CD4-positive, alpha-beta T cell treated with Interleukin-4 for 4 hours (primary cell): ENCODE data around the gene PARP14.
A peak's percentile ranks its signal among the peaks of the same experiment; 100 is the strongest.
"Not testable (repeated sequence)": the region's sequence is repeated elsewhere in the genome, so short reads cannot be mapped to it uniquely, and the experiment has no call there.

Source experiments
- DNase-seq: peaks from one replicate; pipeline ENCODE4 v3.0.0-alpha.2; 2020

The PARP14 gene

DNA sequence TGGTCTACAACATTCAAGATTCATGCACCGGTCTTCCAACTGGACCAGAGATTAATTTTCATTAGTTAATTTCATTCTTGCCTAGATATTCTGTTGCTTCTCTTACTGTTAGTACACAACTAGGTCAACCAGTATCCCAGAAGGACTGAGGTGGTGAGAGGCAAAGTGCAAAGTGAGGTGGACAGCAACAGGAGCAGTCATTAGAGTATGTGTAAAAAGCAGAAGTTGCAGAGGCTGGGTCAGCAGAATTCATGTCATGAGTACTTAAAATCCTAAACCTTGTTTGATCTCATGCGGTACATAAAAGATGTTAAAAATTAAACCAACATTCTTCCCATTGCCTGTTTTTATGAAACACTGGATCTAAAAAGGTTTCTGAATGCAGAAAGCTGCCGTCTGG lies 46.7 kb downstream of the PARP14 start:
- no peak for DNase-seq

DNA sequence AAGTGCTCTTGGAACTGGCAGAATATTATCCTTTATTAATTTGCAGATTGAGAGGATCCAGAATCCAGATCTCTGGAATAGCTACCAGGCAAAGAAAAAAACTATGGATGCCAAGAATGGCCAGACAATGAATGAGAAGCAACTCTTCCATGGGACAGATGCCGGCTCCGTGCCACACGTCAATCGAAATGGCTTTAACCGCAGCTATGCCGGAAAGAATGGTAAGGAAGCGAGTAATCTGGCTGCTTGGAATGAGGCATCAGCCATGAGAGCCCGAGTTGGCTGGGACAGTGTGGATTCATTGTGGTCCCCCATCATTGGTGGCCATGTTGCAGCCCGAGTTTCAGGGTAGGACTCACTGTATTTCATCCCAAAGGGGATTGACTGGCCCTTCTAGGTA lies 47.1 kb downstream of the PARP14 start:
- DNase-seq = no peak

DNA sequence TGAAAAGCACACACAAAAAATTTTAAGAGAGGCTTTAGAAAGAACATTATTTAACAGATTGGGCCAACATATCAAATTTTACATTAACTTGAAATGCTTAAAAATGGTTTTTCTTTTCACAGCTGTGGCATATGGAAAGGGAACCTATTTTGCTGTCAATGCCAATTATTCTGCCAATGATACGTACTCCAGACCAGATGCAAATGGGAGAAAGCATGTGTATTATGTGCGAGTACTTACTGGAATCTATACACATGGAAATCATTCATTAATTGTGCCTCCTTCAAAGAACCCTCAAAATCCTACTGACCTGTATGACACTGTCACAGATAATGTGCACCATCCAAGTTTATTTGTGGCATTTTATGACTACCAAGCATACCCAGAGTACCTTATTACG lies 47.5 kb downstream of the PARP14 start:
- no peak for DNase-seq

DNA sequence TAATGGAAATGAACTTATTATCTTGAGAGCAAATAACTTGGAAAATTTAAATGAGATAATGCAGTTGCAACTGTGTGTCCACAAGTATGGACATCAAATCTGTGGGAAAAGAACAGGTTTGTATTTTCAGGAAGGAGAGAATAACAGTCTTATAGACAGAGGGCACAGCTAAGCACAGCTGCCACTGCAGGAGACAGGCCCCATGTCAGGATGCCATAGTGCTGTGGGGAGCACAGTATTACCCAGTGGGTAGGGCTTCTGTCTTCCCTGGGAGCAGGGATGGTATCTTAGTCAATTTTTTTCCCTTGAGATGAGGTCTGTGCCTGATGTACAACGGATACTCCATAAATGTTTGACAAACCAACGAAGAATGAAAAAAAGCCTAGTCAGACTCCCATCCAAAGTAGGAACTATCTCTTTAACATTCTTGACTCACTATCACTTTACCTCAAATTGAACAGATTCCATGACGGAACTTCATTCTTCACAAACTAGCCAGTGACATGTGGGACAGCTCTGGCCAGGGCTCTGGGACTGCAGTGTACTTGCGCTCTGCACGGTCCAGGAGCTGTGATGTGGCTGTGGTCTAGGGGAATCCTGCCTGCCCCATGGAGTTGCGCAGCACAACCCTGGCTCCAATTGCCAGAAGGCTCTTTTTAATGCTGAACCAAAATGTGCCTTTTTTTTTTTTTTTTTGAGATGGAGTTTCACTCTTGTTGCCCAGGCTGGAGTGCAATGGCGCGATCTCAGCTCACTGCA lies 48.3 kb downstream of the PARP14 start:
- DNase-seq = no peak

- DNase-seq = no peak
Observed at GRCh38 chr3:122730240-122730639, 49.6 kb downstream of the PARP14 start.

DNA sequence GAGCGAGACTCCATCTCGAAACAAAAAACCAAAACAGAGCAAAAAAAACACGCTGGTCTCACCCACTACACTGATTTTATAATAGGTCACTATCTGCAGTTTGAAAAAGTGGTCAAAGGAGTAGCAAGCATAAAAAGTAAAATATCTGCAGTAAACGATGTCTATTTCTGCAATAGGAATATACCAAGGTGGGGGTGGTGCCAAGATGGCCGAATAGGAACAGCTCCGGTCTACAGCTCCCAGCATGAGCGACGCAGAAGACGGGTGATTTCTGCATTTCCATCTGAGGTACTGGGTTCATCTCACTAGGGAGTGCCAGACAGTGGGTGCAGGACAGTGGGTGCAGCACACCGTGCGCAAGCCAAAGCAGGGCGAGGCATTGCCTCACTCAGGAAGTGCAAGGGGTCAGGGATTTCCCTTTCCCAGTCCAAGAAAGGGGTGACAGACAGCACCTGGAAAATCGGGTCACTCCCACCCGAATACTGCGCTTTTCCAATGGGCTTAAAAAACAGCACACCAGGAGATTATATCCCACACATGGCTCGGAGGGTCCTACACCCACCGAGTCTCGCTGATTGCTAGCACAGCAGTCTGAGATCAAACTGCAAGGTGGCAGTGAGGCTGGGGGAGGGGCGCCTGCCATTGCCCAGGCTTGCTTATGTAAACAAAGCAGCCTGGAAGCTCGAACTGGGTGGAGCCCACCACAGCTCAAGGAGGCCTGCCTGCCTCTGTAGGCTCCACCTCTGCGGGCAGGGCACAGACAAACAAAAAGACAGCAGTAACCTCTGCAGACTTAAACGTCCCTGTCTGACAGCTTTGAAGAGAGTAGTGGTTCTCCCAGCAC lies 52.3 kb downstream of the PARP14 start:
- DNase-seq = not testable (repeated sequence)

DNA sequence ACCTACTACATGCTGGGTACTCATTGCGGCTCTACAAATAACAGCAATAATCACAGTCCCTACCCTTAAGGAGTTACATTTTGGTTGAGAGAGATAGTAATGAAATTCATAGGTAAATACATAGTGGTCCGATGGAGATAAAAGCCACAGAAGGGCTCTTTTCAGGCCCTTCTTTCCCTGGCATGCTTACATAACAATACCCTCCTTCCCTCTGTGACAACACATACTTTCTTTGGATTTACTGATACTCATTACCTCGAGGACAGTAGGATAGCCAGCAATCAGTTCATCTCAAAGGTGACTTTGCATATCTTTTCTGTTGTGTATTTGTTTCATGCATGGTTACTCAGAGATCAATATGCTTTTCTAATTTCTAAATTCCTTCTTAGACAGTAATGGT lies 58.5 kb downstream of the PARP14 start:
- DNase-seq = no peak

DNA sequence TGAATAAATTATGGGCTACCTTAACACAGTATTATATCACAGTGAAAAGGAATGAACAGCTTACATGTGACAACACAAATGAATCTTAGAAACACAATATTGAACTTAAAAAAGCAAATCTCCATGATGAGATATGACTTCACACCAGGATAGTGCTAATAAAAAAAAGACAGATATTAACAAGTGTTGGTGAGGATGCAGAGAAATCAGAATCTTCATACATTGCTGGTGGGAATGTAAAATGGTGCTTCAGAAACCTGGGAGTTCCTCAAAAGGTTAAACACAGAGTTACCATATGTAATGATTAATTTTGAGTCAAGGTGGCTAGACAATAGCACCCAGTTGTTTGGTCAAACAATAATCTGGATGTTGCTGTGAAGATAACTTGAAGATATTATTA lies 61.6 kb downstream of the PARP14 start:
- no peak for DNase-seq

DNA sequence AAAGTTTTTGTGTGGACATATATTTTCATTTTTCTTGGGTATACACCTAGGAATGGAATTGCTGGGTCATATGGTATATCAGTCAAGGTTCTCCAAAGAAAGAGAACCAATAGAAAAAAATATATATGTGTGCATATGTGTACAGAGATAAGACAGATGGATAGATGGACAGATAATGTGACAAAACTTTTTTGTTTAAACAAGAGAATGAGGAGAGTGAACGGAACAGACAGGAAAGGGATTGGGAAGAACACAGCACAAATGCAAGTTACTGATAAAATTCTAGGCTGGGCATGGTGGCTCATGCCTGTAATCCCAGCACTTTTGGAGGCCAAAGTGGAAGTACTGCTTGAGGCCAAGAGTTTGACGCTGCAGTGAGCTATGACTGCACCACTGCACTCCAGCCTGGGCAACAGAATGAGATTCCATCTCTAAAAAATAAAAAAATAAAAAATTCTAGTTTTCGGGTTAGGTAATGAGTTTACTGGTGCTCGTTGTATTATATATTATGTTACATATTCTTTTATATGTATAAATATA lies 63.0 kb downstream of the PARP14 start:
- DNase-seq = no peak

GRCh38 chr3:122745369-122746021 lies 64.9 kb downstream of the PARP14 start:
- no peak for DNase-seq

- DNase-seq = not testable (repeated sequence)
Observed at GRCh38 chr3:122747295-122747694, 66.7 kb downstream of the PARP14 start.

DNA sequence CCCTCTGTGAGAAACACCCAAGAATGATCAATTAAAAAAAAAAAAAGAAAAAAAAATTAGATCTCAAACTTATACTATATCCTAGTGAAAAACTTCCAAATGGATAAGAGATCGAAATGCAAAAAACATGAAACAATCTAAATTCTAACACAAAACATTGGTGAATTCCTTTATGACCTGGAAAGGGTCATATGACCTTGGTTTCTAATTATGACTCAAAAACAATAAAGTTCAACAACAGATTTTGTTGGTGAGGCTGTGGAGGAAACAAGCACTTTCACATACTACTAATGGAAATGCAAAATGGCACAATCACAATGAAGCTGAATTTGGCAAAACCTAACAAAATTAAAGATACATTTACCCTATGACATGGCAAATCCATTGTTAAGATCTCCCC lies 67.7 kb downstream of the PARP14 start:
- no peak for DNase-seq

GRCh38 chr3:122754929-122755328 lies 74.3 kb downstream of the PARP14 start:
- DNase-seq = peak; percentile 55

- no peak for DNase-seq
Observed at GRCh38 chr3:122755491-122755890, 74.9 kb downstream of the PARP14 start.

GRCh38 chr3:122758877-122759560 lies 78.4 kb downstream of the PARP14 start:
- DNase-seq = no peak

- DNase-seq = no peak
Observed at GRCh38 chr3:122760453-122761271, 80.0 kb downstream of the PARP14 start.

DNA sequence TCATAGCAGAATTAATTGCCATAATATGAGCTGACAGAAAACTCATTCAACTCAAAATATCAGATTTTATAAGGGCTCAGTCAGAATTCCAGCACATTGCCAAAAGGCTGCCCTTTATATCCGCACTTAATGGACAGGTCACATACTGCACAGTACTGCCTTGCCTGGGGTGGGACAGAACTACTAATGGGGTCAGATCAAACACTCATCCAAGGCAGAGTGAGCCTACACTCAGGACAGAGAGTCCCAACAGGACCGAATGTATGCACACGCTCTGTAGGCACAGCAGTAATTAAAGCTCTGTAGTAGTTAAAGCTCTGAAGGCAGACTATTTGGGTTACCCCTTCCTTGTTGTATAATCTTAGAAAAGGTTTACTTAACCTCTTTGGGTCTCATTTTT lies 85.8 kb downstream of the PARP14 start:
- DNase-seq = no peak

- DNase-seq = no peak
Observed at GRCh38 chr3:122767540-122768372, 87.1 kb downstream of the PARP14 start.

GRCh38 chr3:122770521-122771202 lies 90.0 kb downstream of the PARP14 start:
- no peak for DNase-seq

- no peak for DNase-seq
Observed at GRCh38 chr3:122772827-122773226, 92.2 kb downstream of the PARP14 start.
